AG09309 (cell line): Measurements from ENCODE around the gene HJV.
A peak's percentile ranks its signal among the peaks of the same experiment; 100 is the strongest.

Source experiments
- DNase-seq: peaks from one replicate; pipeline ENCODE4 v3.0.0-alpha.2; 2010; ENCODE audit warnings: low read depth
- H3K4me3 ChIP-seq: 2 replicates; pipeline ENCODE4 v1.5.1; 2011; ENCODE audit warnings: mild to moderate bottlenecking, low read depth, low read length, moderate library complexity; ENCODE audit not compliant: control insufficient read depth
- CTCF ChIP-seq: IDR thresholded peaks from 2 replicates; pipeline ENCODE4 v1.5.1; 2011; ENCODE audit warnings: mild to moderate bottlenecking, low read depth, low read length, inconsistent platforms; ENCODE audit not compliant: insufficient read depth, control insufficient read depth; ENCODE audit errors: missing control alignments

HJV gene

GRCh38 chr1:146039844-146040194, 18.3 kb upstream of the HJV start:
- no peak for DNase-seq
- H3K4me3 ChIP-seq = no peak overlapping the region
- TF ChIP-seq CTCF = no peak

GRCh38 chr1:146036965-146037646, 15.6 kb upstream of the HJV start:
- DNase-seq = peak; percentile 64
- no peak for TF ChIP-seq CTCF
- peak overlapping the region; percentile 57 for H3K4me3 ChIP-seq

GRCh38 chr1:146036241-146036964, 14.9 kb upstream of the HJV start:
- peak overlapping the region; percentile 39 for H3K4me3 ChIP-seq
- DNase-seq = no peak
- TF ChIP-seq CTCF = no peak

- no peak for DNase-seq
- TF ChIP-seq CTCF = no peak
- H3K4me3 ChIP-seq = no peak overlapping the region
Measured at GRCh38 chr1:146035048-146035423, 13.5 kb upstream of the HJV start.

- DNase-seq = no peak
- no peak overlapping the region for H3K4me3 ChIP-seq
- peak; percentile 53 for TF ChIP-seq CTCF
Measured at GRCh38 chr1:146032631-146033219, 11.2 kb upstream of the HJV start.

GRCh38 chr1:146031476-146031875, 9.9 kb upstream of the HJV start:
- no peak overlapping the region for H3K4me3 ChIP-seq
- DNase-seq = no peak
- no peak for TF ChIP-seq CTCF
